SK-N-MC (cell line): ENCODE measurements around the gene BTNL2.

Experiments used
- DNase-seq: peaks from one replicate; pipeline ENCODE4 v3.0.0-alpha.2; 2011; ENCODE audit warnings: low read depth, low spot score
- H3K27ac ChIP-seq: fragments of 200-600 bp; sonication (generic); 2 replicates; pipeline ENCODE4 v1.5.1; 2016; ENCODE audit warnings: mixed run types
- H3K36me3 ChIP-seq: fragments of 200-600 bp; sonication (generic); 2 replicates; pipeline ENCODE4 v1.6.1; 2017; ENCODE audit warnings: antibody characterized with exemption, low read length, mixed read lengths; ENCODE audit not compliant: insufficient read depth
- H3K4me3 ChIP-seq: fragments of 200-600 bp; sonication (generic); 2 replicates; pipeline ENCODE4 v1.5.1; 2016
- H3K9ac ChIP-seq: fragments of 200-600 bp; sonication (generic); 2 replicates; pipeline ENCODE4 v1.8.0; 2017; ENCODE audit warnings: mixed run types, mixed read lengths; ENCODE audit not compliant: insufficient read length
- H3K9me3 ChIP-seq: fragments of 200-600 bp; sonication (generic); 2 replicates; pipeline ENCODE4 v1.6.1; 2017; ENCODE audit warnings: low read depth, mild to moderate bottlenecking, antibody characterized with exemption, low read length, moderate library complexity, mixed read lengths
- EZH2 ChIP-seq: fragments of 200-600 bp; sonication (generic); IDR thresholded peaks from one replicate; pipeline ENCODE4 v1.6.1; 2017; ENCODE audit warnings: antibody characterized with exemption
- FOXP2 ChIP-seq: optimal IDR thresholded peaks from 2 replicates; pipeline ENCODE3; 2011; ENCODE audit warnings: mild to moderate bottlenecking, moderate library complexity; ENCODE audit not compliant: insufficient read depth; ENCODE audit errors: extremely low read length, control extremely low read depth
- POLR2AphosphoS5 ChIP-seq: IDR thresholded peaks from 2 replicates; pipeline ENCODE4 v1.6.1; 2012; ENCODE audit warnings: mild to moderate bottlenecking, low read depth, low read length, borderline replicate concordance

Gene BTNL2

GRCh38 chr6:32406197-32406596, 784 bp downstream of the BTNL2 start:
- no peak for DNase-seq
- TF ChIP-seq FOXP2 (no peak), EZH2 (no peak), POLR2AphosphoS5 (no peak)
- no peak overlapping the region for H3K27ac ChIP-seq
- H3K9ac ChIP-seq: no peak overlapping the region
- H3K4me3 ChIP-seq: no peak overlapping the region
- no peaks in the 10 kb centered on the region for H3K36me3 ChIP-seq
- H3K9me3 ChIP-seq: no peaks in the 10 kb centered on the region

- TF ChIP-seq FOXP2: no peak
- TF ChIP-seq POLR2AphosphoS5: no peak
- no peak for TF ChIP-seq EZH2
- H3K4me3 ChIP-seq: no peak overlapping the region
- no peak overlapping the region for H3K9ac ChIP-seq
- H3K36me3 ChIP-seq: no peaks in the 10 kb centered on the region
- no peak overlapping the region for H3K27ac ChIP-seq
- H3K9me3 ChIP-seq: no peaks in the 10 kb centered on the region
- DNase-seq: no peak
Observed at GRCh38 chr6:32405656-32406055, 1.3 kb downstream of the BTNL2 start.

- Histone ChIP-seq H3K27ac (no peak overlapping the region), H3K36me3 (no peaks in the 10 kb centered on the region), H3K4me3 (no peak overlapping the region), H3K9me3 (no peaks in the 10 kb centered on the region), H3K9ac (no peak overlapping the region)
- no peak for TF ChIP-seq FOXP2
- TF ChIP-seq POLR2AphosphoS5: no peak
- TF ChIP-seq EZH2: no peak
- DNase-seq: no peak
Observed at GRCh38 chr6:32402812-32403211, 4.2 kb downstream of the BTNL2 start.

GRCh38 chr6:32401284-32401963, 5.6 kb downstream of the BTNL2 start:
- Histone ChIP-seq H3K27ac (no peak overlapping the region), H3K9me3 (no peaks in the 10 kb centered on the region), H3K36me3 (no peaks in the 10 kb centered on the region), H3K4me3 (no peak overlapping the region), H3K9ac (no peak overlapping the region)
- no peak for TF ChIP-seq EZH2
- no peak for TF ChIP-seq FOXP2
- no peak for TF ChIP-seq POLR2AphosphoS5
- no peak for DNase-seq

GRCh38 chr6:32397252-32397920, 9.6 kb downstream of the BTNL2 start:
- H3K36me3 ChIP-seq: no peaks in the 10 kb centered on the region
- H3K27ac ChIP-seq: no peak overlapping the region
- DNase-seq: no peak
- H3K4me3 ChIP-seq: no peak overlapping the region
- TF ChIP-seq EZH2: no peak
- no peak for TF ChIP-seq POLR2AphosphoS5
- no peak for TF ChIP-seq FOXP2
- no peaks in the 10 kb centered on the region for H3K9me3 ChIP-seq
- H3K9ac ChIP-seq: no peak overlapping the region

- Histone ChIP-seq H3K36me3 (no peaks in the 10 kb centered on the region), H3K27ac (no peak overlapping the region), H3K4me3 (no peak overlapping the region), H3K9ac (no peak overlapping the region), H3K9me3 (no peaks in the 10 kb centered on the region)
- no peak for DNase-seq
- TF ChIP-seq POLR2AphosphoS5 (no peak), EZH2 (no peak), FOXP2 (no peak)
Observed at GRCh38 chr6:32396028-32396427, 11.0 kb downstream of the BTNL2 start.

GRCh38 chr6:32393665-32394420, 13.1 kb downstream of the BTNL2 start:
- TF ChIP-seq POLR2AphosphoS5: no peak
- TF ChIP-seq FOXP2: no peak
- TF ChIP-seq EZH2: no peak
- Histone ChIP-seq H3K9ac (no peak overlapping the region), H3K9me3 (no peaks in the 10 kb centered on the region), H3K27ac (no peak overlapping the region), H3K36me3 (no peaks in the 10 kb centered on the region), H3K4me3 (no peak overlapping the region)
- DNase-seq: no peak

- H3K36me3 ChIP-seq: no peaks in the 10 kb centered on the region
- no peak overlapping the region for H3K4me3 ChIP-seq
- H3K9ac ChIP-seq: no peak overlapping the region
- DNase-seq: no peak
- H3K9me3 ChIP-seq: no peaks in the 10 kb centered on the region
- H3K27ac ChIP-seq: no peak overlapping the region
- no peak for TF ChIP-seq EZH2
- no peak for TF ChIP-seq POLR2AphosphoS5
- no peak for TF ChIP-seq FOXP2
Observed at GRCh38 chr6:32391505-32391904, 15.5 kb downstream of the BTNL2 start.
